A549 treated with AZD9567 at 1 μM for 4 hours (cell line): ENCODE measurements around the gene PHACTR2. TPM values are rescaled to one million over a fixed set of nuclear protein-coding genes. Genes with fewer than 3 reads are reported as not detected.

Experiments used
- total RNA-seq: library from RNA; stranded (reverse); fragments of 200-300 nt; extraction: Qiagen RNA extraction; gene quantifications from 5 replicates; pipeline ENCODE4 v1.2.3, GENCODE V29; 2022; ENCODE audit not compliant: insufficient read depth

Gene PHACTR2
- 3.9 to 12.0 TPM (median 4.3 TPM) in 5 replicates for total RNA-seq

DNA sequence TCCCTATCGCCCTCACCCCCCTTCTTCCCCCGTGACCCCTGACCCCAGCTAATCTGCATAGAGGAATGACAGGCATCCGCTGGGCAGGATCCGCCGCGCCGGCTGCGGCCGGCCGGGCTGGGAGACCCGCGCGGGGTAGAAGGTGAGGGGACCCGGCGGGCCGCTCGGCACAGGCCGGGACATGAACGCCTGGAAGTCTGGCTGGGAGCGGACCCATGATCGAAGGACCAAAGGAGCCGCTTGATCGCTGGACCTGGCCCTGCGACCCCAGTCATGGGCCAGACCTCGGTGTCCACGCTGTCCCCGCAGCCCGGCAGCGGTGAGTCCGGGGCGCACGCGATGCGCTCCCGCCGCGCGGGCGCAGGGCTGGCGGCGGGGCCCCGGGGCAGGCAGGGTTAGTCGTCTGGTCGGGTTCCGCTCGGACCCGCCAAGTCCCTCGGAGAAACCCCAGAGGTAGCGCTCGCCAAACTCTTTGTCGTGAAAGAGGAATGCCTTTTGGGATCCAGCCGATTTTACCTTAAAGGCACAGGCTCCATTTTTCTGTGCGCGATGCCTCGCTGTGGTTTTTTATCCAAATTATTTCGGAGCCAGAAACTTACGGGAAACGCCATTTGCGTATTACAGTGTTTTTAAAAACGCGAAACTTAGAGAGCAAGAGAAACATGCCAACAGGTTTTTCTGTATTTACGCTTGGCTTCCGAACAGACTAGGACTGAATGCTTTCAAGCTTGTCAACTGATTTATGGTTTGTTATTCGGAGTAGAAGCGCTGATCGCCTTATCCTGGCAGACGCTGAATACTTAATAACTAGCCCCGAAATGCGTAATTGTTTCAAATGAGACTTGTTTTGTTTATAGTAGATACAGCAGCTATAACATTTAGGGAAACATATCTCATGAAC lies at the start of gene PHACTR2:
PHACTR2 (plus strand) TSS at position 75 of the 901 bp plus-strand sequence; CDS start at position 274, 199 bp downstream.

DNA sequence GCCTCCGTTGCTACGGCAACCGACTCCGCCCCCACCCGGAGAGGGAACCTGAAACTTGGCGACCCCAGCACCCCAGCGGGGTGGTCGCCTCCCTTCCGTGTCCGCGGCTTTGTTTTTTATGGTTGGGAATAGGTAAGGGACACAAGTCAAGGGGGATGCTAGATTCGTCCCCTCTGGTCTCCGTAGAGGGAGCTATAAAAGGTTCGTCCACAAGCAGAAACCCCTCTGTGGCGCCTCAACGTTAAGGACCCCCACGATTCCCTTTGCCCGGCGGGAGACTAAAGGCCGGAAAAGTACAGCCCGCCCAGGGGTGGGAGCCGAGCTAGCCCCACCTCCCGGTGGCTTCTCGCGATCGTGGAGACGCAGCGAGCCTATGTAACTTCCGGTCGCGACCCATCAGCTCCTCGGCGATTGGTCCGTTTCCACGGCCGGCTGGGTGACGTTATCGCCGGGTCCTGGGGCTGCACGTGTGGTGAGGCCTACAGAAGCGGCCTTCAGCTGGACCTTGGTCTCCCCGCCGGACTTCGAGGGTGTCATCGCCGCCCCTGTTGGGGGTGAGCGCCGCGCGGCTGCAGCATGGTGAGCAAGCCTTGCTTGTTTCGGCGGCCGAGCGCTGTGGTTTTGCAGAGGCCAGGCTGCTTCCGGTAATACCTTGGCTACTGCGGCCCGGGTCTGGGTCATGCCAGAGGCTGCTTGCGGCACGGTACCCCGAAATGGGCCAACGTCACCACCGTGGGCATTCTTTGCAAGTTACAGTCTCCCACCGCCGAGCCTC lies 165.3 kb downstream of the PHACTR2 start, which contains the start of gene LTV1:
LTV1 (plus strand) TSS at position 437 of the 775 bp plus-strand sequence; CDS start at position 577, 140 bp downstream.

DNA sequence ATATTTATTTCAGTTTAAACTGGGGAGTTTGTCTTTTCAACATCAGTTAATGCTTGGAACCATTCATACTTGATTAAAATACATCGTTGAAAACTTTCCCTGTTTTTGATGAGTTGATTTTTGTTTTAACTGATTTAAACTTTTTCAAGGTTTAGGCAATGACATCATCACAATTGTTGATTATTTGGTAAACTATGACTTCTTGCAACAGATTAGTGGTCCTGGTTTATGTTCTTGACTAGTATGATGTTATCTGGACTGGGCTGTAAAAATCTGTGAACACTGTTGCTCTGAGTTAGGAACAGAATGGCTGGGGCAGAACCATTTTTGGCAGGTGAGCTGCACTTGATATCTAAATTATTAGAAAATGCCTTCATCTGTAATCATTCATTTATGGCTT lies 186.5 kb downstream of the PHACTR2 start, which contains the start of gene ZC2HC1B:
ZC2HC1B (plus strand) TSS at position 241 of the 400 bp plus-strand sequence; CDS start at position 307, 66 bp downstream.

Other genes with a start within 250 kb of the PHACTR2 start
- 3.4 to 4.8 TPM (median 3.9 TPM) in 5 replicates for gene ADAT2, start 227.3 kb upstream of the PHACTR2 start, total RNA-seq
- gene PEX3, start 227.2 kb upstream of the PHACTR2 start, total RNA-seq = 10.1 to 21.2 TPM (median 11.1 TPM) in 5 replicates
- gene FUCA2, start 166.2 kb upstream of the PHACTR2 start, total RNA-seq = 50.8 to 57.2 TPM (median 52.9 TPM) in 5 replicates
- gene LTV1, start 165.4 kb downstream of the PHACTR2 start, total RNA-seq = 30.7 to 39.6 TPM (median 33.1 TPM) in 5 replicates
- not detected in 5 replicates for gene ZC2HC1B, start 186.5 kb downstream of the PHACTR2 start, total RNA-seq